Coronary artery (tissue), 2 donors: ENCODE results near the gene LTBP1.

Experiments used
- DNase-seq: peaks from one replicate; pipeline ENCODE4 v3.0.0-alpha.2; 2017; ENCODE audit warnings: low spot score
- H3K27ac ChIP-seq, 2 donors: fragments of 200-600 bp; sonication (generic); one replicate each; pipeline ENCODE4 v1.5.1; 2016 to 2019
- H3K4me3 ChIP-seq: fragments of 200-600 bp; sonication (generic); 2 replicates; pipeline ENCODE4 v1.5.1; 2016; ENCODE audit warnings: mild to moderate bottlenecking, moderate library complexity
- CTCF ChIP-seq: fragments of 200-600 bp; sonication (generic); IDR thresholded peaks from one replicate; pipeline ENCODE4 v1.5.1; 2019; ENCODE audit warnings: antibody characterized with exemption

The LTBP1 gene

GRCh38 chr2:33265584-33266338 lies 319.0 kb downstream of the LTBP1 start:
- DNase-seq, result no peak
- TF ChIP-seq CTCF, result no peak
- peak overlapping the region; percentile 60 to 83 for H3K27ac ChIP-seq
- H3K4me3 ChIP-seq, result no peak overlapping the region

- no peak for DNase-seq
- H3K27ac ChIP-seq, result peak overlapping the region; percentile 19 to 75
- no peak for TF ChIP-seq CTCF
- H3K4me3 ChIP-seq, result no peak overlapping the region
Observed at GRCh38 chr2:33266467-33266866, 319.7 kb downstream of the LTBP1 start.

GRCh38 chr2:33267043-33267442 lies 320.3 kb downstream of the LTBP1 start:
- DNase-seq, result no peak
- Histone ChIP-seq H3K27ac (peak overlapping the region; percentile 25 to 75), H3K4me3 (no peak overlapping the region)
- TF ChIP-seq CTCF, result no peak

GRCh38 chr2:33267756-33268155 lies 321.0 kb downstream of the LTBP1 start:
- no peak overlapping the region for H3K4me3 ChIP-seq
- DNase-seq, result no peak
- TF ChIP-seq CTCF, result no peak
- H3K27ac ChIP-seq, result peak overlapping the region; percentile 25 to 75

GRCh38 chr2:33268246-33268831 lies 321.6 kb downstream of the LTBP1 start:
- no peak for DNase-seq

GRCh38 chr2:33272001-33272400 lies 325.2 kb downstream of the LTBP1 start:
- no peak for DNase-seq
- TF ChIP-seq CTCF, result no peak
- Histone ChIP-seq H3K27ac (peak overlapping the region in 1 of 2 donors; percentile 61), H3K4me3 (no peak overlapping the region)

More at GRCh38 chr2:33268246-33268831, 321.6 kb downstream of the LTBP1 start:
- H3K4me3 ChIP-seq, result no peak overlapping the region
- no peak for TF ChIP-seq CTCF
- peak overlapping the region; percentile 41 to 75 for H3K27ac ChIP-seq

- no peak for DNase-seq
- no peak for TF ChIP-seq CTCF
- Histone ChIP-seq H3K27ac (peak overlapping the region in 1 of 2 donors; percentile 18), H3K4me3 (no peak overlapping the region)
Observed at GRCh38 chr2:33273479-33273878, 326.7 kb downstream of the LTBP1 start.
